Amniotic epithelial cell (primary cell): Measurements from ENCODE around the gene C10orf120.

Experiments
- DNase-seq: peaks from one replicate; pipeline ENCODE4 v3.0.0-alpha.2; 2010; ENCODE audit warnings: low read depth

C10orf120 gene

DNA sequence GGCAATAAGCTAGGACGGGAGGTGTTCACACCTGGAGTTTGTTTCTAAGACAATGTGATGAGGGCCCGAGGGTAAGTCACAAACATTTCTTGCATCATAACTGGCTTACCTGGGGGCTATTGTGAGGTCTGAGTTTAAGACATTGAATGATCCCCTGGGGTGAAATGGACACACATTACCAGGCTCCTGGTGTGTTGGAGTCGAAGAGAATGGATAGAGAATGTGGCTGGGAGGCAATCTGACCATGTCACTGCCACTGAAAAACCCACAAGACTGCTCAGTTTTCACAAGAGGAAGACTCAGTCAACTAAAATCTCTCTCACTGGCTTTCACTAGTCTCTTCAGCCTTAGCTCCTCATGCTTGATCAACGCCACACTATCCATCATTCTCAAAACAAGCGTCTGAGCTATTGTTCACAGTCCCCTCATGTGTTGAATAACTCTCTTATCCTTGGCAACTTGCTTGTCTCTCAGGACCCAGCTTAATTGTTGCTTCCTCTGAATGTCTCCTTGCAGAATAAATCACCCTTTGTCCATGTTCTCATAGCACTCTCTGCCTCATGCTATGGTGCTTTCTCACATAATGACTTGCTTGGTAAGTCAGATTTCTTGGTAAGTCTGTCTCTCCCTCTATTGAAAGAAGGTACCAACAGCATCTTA lies at the start of gene C10orf120:
Gene C10orf120 (minus strand): TSS at position 51 of the 660 bp plus-strand sequence. CDS start 56 bp downstream, outside the sequence.
- DNase-seq = no peak

DNA sequence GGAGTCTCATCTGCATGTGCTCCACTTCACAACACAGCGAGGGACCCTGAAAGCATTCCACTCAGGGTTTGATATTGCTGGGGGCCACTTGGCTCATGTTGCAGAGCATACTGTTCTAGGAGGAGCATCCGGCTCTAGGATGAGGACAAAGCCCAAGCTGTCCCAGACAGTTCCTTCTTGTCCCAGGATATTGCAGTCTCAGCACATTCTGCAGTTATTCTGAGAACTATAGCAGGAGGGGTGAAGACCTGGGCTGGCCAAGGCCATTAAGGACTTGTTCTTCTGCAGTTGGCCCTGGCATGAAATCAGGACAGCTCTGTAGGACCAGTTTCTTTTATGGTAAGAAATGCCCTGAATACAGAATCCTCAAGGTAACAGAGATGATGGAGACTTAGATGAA lies 48.9 kb upstream of the C10orf120 start:
- DNase-seq = no peak

DNA sequence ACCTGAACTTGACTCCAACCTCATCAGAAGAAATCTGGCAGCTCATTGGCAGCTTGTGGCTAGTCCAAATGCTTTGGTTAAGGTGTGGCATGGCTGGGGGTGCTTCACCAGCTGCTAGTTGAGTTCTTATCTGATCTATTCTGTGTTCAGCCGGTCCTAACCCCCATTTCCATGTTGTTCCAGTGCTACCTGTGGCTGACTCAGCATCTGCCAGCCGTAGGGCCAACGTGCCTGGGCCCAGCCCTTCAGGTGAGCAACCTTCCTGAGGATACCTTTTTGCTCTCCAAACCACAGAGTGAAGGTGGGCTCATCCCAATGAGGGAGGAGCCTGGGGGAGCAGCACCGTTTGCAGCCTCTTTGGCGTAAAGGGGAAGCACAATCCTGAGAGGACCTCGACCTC lies 46.8 kb upstream of the C10orf120 start:
- no peak for DNase-seq

DNA sequence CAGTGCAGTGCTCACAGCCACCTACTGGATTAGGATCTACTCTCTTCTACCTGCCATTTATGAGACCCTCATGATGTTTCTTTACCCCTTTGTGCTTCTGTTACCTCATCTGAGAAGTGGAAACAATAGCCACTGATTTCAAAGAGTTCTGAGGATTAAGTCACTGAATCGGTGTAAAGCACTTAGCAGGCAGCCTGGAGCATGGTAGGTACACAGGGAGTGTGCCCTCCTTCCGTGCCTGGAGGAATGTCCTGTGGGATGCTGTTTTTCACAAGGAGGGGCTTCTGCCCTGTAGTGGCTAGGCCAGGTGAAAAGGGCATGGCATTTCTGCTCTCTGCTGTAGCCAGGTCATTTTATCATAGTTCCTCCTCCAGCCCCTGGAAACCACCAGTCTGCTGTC lies 44.6 kb upstream of the C10orf120 start:
- no peak for DNase-seq

DNA sequence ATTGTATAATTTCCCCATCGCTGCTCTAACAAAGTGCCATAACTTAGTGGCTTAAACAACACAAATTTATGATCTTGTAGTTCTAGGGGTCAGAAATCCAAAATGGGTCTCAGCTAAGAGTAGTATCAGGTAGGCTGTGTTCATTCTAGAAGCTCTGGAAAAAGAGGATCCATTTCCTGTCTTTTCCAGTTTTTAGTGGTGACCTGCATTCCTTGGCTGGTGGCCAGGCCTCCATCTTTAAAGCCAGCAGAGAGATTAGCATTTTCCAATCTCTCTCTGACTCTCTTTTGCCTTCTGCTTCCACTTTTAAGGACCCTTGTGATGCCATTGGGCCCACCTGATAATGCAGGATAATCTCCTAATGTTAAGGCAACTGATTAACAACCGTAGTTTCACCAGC lies 41.0 kb upstream of the C10orf120 start:
- DNase-seq = no peak

GRCh38 chr10:122738031-122738430 lies 38.4 kb upstream of the C10orf120 start:
- DNase-seq = no peak

DNA sequence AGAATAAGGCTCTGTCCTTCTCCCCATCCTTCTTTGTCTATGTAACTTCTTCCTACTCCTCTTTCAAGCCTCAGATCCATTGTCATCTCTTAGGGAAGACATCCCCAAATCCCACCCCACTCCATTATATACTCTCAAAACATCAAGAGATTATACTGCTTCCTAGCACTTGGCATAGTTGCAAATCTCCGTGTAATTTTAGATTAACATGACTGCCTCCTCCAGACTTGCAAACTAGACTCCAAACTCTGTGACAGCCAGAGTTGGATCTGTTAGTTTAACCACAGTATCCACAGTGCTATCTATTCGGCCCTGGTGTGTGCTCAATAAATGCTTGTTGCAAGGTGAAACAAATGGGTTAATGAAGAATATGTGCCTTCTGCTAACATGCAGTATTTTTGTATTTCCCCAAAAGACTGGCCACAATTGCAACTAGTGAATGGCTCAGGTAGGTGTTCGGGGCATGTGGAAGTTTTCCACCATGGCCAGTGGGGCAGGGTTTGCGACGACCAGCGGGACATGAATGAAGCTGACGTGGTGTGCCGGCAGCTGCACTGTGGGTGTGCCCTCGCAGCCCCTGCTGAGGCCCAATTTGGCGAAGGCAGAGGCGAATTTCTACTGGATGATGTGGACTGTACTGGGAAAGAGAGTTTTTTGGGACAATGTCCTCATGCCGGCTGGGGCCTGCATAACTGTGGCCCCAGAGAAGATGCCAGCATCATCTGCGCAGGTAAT lies 34.5 kb upstream of the C10orf120 start:
- no peak for DNase-seq

DNA sequence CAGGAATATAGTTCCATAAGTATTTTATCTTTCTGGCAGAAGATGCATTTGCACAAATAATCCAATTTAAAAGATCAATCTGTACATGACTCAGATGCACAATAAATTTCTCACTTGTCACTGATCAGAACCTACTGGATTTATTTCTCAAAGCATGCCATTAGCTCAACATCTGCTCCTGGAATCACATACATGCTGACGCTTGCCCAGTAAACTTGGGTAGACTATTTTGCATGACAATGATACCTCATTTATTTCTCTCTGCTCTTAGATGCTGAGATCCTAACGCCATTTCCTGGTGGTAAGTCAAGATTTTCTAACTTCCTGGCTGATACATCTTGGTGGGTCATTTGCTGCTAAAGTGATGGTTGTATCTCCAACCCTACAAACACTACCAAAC lies 33.8 kb upstream of the C10orf120 start:
- no peak for DNase-seq

DNA sequence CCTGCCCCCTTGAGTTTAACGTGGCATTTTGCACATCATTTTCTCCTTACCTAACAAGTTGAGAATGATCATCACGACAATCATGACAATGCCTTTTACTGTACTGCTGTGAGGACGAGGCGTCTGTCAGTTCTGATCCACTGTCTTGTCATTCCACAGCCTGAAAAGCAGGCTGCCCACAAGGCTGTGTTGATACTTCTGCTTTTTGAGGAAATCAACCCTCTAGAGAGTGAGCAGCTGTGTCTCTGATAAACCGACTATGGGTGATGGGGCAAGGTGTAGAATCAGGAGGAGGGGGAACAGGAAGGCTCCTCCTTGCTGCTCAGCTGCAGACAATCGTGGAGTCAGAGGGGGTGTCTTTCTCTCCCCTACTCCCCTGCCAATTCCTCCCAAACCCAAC lies 30.6 kb upstream of the C10orf120 start:
- DNase-seq = no peak

DNA sequence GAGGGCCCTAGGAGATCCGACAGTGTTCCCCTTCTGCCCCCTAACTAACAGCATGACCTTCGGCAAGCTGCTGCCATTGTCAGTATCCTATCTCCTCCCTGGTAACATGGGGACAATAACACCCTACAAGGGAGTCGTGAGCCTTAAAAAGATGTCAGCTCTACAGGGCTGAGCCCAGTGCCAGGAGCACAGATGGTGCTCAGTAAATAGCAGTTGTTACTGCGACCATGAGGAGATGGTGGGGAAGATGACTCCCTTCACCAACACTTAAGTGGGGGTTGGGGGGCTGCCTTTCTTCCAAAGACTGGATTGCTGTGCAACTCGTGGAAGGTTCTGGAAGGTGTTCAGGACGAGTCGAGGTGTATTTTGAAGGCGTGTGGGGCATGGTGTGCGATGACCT lies 29.5 kb upstream of the C10orf120 start:
- no peak for DNase-seq

DNA sequence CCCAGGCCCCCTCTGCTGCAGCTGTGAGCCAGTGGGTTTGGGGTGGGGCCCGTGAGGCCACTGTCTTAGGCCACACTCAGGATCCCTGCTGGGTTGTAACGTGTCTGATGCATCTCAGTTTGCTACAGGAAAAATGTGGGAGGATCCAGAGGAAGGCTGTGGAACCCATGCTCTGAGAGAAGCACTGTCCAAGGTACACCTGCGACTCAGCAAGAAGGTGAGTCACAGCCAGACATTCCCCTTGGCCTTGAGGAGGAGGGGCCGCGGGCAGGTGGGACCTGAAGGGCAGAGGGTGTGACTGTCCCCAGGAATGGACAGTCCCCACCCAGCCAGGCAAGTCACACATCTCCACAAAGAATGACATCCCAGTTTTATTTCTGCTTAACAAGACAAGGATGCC lies 27.8 kb upstream of the C10orf120 start:
- no peak for DNase-seq

DNA sequence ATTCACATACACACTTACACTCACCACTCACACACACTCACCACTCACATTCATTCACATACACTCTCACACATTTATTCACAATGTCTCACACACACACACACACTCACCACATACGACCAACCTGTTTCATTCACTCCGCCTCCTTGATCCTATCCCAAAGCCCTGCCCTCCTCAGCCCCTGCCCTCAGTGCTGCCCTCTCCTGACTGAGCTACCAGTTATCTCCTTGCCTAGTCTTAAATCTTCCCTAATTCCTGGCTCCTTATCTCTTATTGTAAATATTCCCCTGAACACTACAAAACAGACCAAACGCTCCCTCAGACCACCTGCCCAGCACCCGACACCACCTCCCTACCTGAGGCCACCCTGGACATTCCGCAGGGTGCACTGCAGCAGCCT lies 26.1 kb upstream of the C10orf120 start:
- no peak for DNase-seq

GRCh38 chr10:122725006-122725405 lies 25.4 kb upstream of the C10orf120 start:
- no peak for DNase-seq

GRCh38 chr10:122721111-122721510 lies 21.5 kb upstream of the C10orf120 start:
- DNase-seq = no peak

GRCh38 chr10:122716025-122716424 lies 16.4 kb upstream of the C10orf120 start:
- DNase-seq = no peak

DNA sequence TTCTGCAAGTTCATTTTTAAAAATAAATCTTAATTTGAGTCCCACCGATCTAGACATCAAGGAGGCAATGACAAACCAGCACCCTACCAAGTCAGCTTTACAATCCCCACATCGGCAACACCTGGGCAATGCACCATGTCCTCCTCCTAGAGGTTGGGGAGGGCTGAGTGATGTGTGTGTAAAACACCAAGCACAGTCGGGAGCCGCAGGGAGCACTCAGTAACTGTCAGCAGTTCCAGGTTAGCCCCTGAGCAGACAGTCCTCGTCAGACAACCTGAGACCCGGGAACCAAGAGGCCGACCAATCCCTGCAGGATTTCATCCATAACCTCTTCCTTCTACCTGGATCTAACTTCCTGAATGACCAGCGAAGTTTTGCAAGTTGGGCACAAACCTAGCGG lies 15.9 kb upstream of the C10orf120 start:
- no peak for DNase-seq

GRCh38 chr10:122713091-122713885 lies 13.6 kb upstream of the C10orf120 start:
- no peak for DNase-seq

DNA sequence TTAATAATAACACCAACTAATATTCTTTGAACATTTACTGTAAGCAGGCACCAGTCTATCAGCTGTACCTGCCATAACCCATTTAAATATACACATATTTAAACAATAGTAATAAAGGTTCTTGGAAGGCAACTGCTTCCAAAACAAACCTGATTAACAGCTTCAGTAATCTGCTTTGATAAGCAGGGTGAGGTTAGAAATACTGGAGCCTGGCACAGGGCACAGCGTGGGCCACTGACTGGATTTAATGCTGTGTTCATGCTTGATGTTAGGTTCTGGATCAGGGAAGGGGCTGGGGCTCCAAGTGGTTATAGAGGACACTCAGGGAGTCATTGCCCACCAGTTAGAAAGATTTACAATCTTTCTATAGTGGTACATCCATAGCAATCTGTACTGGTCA lies 10.9 kb upstream of the C10orf120 start:
- no peak for DNase-seq

DNA sequence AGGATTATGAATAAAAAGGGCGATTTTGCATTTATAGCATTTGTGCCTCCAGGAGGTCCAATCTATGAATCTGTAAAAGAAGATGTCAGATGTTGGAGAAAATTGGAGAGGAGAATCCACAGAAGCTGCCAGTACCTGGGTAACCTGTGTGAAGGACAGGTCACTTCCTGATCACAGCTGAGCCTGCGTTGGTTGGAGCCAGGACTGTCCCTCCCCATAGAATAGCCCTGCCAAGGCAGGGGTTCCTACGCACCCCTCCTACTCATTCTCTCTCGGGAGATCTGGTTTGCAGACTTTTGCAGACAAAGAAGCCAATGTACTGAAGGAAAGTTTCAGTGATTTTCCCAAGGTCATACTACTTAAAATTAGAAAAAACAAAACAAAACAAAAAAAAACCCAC lies 10.3 kb upstream of the C10orf120 start:
- DNase-seq = no peak

- no peak for DNase-seq
Observed at GRCh38 chr10:122707535-122707934, 7.9 kb upstream of the C10orf120 start.

DNA sequence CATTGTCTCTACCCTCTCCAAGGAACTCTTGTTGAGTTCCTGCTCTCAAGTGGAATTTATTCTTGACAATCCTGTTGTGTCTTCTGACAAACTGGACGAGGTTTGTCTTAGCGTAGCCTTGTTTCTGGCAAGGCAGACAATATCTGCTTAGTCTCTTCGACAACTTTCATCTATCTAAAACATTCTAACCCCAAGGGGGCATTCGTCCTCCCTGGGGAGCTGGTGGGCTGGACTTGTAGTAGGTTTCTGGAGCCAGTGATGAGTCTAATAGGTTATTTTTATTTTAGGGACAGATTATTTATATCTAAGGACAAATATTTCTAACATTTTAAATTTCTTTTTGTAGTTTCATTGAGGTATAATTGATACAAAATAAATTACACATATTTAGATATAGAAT lies 7.3 kb upstream of the C10orf120 start:
- DNase-seq = no peak

GRCh38 chr10:122706467-122706866 lies 6.8 kb upstream of the C10orf120 start:
- no peak for DNase-seq
